Osteocyte (in vitro differentiated cells): ENCODE data around the gene GLRA2. TPM values are rescaled to one million over a fixed set of nuclear protein-coding genes. Genes with fewer than 3 reads are reported as not detected.

Experiments
- DNase-seq: peaks from one replicate; pipeline ENCODE4 v3.0.0; 2021; ENCODE audit warnings: mixed read lengths; ENCODE audit not compliant: unreplicated experiment; ENCODE audit errors: extremely low spot score
- H3K27ac Mint-ChIP-seq: one replicate; pipeline ENCODE4 v1.8.0; 2021; ENCODE audit warnings: mild to moderate bottlenecking, mixed read lengths; ENCODE audit not compliant: unreplicated experiment
- H3K27me3 Mint-ChIP-seq: one replicate; pipeline ENCODE4 v1.8.0; 2021; ENCODE audit warnings: mixed read lengths; ENCODE audit not compliant: unreplicated experiment
- H3K36me3 Mint-ChIP-seq: one replicate; pipeline ENCODE4 v1.8.0; 2021; ENCODE audit warnings: mixed read lengths; ENCODE audit not compliant: unreplicated experiment
- H3K4me1 Mint-ChIP-seq: one replicate; pipeline ENCODE4 v1.8.0; 2021; ENCODE audit warnings: mixed read lengths; ENCODE audit not compliant: unreplicated experiment
- H3K4me3 Mint-ChIP-seq: one replicate; pipeline ENCODE4 v1.8.0; 2021; ENCODE audit warnings: mild to moderate bottlenecking, moderate library complexity, mixed read lengths; ENCODE audit not compliant: unreplicated experiment
- H3K9me3 Mint-ChIP-seq: one replicate; pipeline ENCODE4 v1.8.0; 2021; ENCODE audit warnings: mixed read lengths; ENCODE audit not compliant: unreplicated experiment
- CTCF ChIP-seq: fragments of 200-600 bp; sonication (generic); IDR thresholded peaks from 2 replicates; pipeline ENCODE4 v1.5.0; 2021; ENCODE audit warnings: antibody characterized with exemption, mild to moderate bottlenecking, moderate library complexity
- long read RNA-seq: library from polyadenylated mRNA; unstranded; transcript quantifications from one replicate; pipeline ENCODE4 v2.0.0, GENCODE V29; 2021
- total RNA-seq: library from RNA; stranded (reverse); gene quantifications from 2 replicates; pipeline ENCODE4 v1.2.1, GENCODE V29; 2021

The GLRA2 gene
- not detected in 2 replicates for total RNA-seq
- long read RNA-seq = 0 reads

DNA sequence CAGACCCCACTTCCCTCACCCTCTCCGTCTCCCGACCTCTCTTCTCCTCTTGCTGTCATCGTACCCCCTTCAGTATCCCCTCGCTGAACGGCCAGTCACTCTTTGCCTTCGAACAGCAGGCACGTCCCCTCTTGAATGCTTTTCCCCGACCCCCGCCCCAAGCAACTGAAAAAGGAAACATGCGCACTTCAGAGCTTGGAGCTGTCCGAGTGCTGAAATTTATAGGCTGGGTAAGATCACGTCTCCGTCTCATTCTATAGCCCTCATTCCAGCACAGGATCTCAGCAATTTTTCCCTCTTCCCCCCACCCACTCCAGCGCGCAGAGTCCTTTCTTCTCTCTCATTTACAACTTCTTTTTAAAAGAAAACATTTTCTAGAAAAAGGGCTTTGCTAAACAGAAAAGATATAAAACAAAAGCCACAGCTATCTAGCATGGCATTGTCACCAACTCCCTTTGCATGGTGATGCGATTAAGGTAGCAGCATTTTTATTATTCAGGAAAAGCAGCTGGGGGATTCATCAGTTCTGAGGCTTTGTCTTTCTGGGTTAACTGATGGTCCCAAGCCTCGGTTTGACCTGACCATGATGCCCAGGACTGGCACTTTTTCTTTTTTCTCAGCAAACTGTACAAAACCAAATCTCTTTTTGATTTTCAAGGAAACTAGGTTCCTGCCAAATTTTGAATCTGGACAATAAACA is at the start of gene GLRA2:
Gene GLRA2, plus strand, starts transcription at position 247 of the 700 bp plus-strand sequence. CDS start 522 bp downstream, outside the sequence.
- peaks cover 2% of the 10 kb centered on the region for H3K4me1 Mint-ChIP-seq
- H3K36me3 Mint-ChIP-seq = no peaks in the 10 kb centered on the region
- peaks cover 19% of the 10 kb centered on the region for H3K9me3 Mint-ChIP-seq
- H3K27ac Mint-ChIP-seq = no peak within 1 kb of the TSS
- no peak for DNase-seq
- peaks cover 2% of the 10 kb centered on the region for H3K27me3 Mint-ChIP-seq
- H3K4me3 Mint-ChIP-seq = peak within 1 kb of the TSS; percentile 52
- no peak for TF ChIP-seq CTCF

DNA sequence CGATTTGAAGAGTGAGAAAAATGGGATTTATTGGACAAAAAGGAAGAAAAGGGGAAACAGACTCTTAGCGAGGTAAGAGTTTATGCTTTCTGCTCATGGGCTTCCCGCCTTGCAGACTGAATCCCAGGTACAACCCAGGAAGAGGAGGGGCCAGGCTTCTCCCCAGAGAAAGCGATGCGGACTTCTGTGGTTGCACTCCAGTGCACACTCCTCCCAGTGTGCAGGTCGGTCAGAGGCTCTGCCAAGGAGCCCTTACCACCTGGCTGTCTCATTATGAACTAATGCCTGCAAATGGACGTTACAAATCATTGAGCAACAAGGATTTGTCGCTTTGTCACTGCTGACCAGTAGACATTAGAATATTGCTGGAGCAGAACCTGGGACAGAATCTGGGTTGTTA is 39.9 kb upstream of the GLRA2 start:
- H3K36me3 Mint-ChIP-seq = no peaks in the 10 kb centered on the region
- no peak for TF ChIP-seq CTCF
- H3K4me1 Mint-ChIP-seq = no peaks in the 10 kb centered on the region
- no peaks in the 10 kb centered on the region for H3K9me3 Mint-ChIP-seq
- no peak for DNase-seq
- no peaks in the 10 kb centered on the region for H3K27me3 Mint-ChIP-seq
- H3K4me3 Mint-ChIP-seq = no peak overlapping the region
- H3K27ac Mint-ChIP-seq = no peak overlapping the region

DNA sequence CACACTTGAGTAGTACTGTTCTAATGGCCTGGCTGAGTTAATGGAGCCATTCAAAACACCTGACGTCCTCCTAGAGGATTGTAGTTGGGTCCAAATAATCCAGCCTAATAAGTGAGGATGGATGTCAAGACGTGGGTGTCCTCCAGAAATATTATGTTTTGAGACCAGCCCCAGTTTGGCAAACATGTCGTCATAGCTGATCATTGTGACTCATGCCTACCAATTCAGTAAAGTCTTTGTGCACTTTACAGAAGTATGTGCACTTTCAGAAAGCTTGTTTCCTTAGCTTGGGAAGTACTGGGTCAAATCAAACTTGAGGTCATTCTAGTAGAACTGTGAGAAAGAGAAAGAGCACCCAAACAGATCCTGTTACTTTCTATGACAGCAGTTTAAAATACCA is 37.6 kb upstream of the GLRA2 start:
- no peak for DNase-seq
- no peaks in the 10 kb centered on the region for H3K36me3 Mint-ChIP-seq
- no peak overlapping the region for H3K4me3 Mint-ChIP-seq
- no peak for TF ChIP-seq CTCF
- H3K27ac Mint-ChIP-seq = no peak overlapping the region
- H3K4me1 Mint-ChIP-seq = no peaks in the 10 kb centered on the region
- no peaks in the 10 kb centered on the region for H3K9me3 Mint-ChIP-seq
- H3K27me3 Mint-ChIP-seq = no peaks in the 10 kb centered on the region

- H3K9me3 Mint-ChIP-seq = no peaks in the 10 kb centered on the region
- no peak for TF ChIP-seq CTCF
- H3K36me3 Mint-ChIP-seq = no peaks in the 10 kb centered on the region
- peaks cover 6% of the 10 kb centered on the region for H3K4me1 Mint-ChIP-seq
- no peak overlapping the region for H3K4me3 Mint-ChIP-seq
- no peak overlapping the region for H3K27ac Mint-ChIP-seq
- no peak for DNase-seq
- H3K27me3 Mint-ChIP-seq = no peaks in the 10 kb centered on the region
Measured at GRCh38 chrX:14496674-14497073, 32.7 kb upstream of the GLRA2 start.

DNA sequence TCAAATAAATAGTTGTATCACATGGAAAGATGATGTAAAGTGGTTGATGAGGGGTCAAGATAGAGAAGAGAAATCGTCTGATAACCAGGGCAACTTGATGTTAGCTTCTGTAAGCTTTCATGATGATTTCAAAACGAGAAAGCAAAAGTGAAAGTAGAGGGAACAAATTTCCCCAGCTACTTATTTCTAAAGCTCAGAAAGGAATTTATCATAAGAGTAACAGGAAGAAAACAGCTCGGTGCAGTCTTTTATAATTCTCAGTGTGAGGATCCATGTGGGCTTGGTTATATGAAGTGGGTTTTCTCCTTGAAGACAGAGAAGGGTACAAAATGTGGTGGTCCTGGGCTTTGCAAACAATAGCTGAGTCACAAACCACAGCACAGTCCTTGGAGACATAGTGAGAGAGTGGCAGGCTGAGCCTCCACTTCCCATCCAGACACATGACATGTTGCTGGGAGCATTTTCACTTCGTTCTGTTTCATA is 32.1 kb upstream of the GLRA2 start:
- Mint-ChIP-seq H3K4me3 (peak overlapping the region; percentile 51), H3K36me3 (no peaks in the 10 kb centered on the region), H3K27me3 (no peaks in the 10 kb centered on the region), H3K4me1 (peaks cover 6% of the 10 kb centered on the region), H3K9me3 (peaks cover 3% of the 10 kb centered on the region), H3K27ac (peak overlapping the region; percentile 40)
- TF ChIP-seq CTCF = no peak
- no peak for DNase-seq
